Fibroblast of lung (primary cell): ENCODE results near the gene C20orf204. TPM values are rescaled to one million over a fixed set of nuclear protein-coding genes. Genes with fewer than 3 reads are reported as not detected.
A peak's percentile ranks its signal among the peaks of the same experiment; 100 is the strongest.

ENCODE experiments used
- DNase-seq, 2 donors: peaks; one replicate each; pipeline versions ENCODE4 v3.0.0 to v3.0.0-alpha.2; 2010; ENCODE audit warnings: low read depth in 2 of 2
- H2AFZ ChIP-seq: 2 replicates; pipeline ENCODE4 v1.5.1; 2012; ENCODE audit warnings: low read length, control low read depth, inconsistent platforms
- H3K27ac ChIP-seq: 2 replicates; pipeline ENCODE4 v1.5.1; 2011; ENCODE audit warnings: low read length, control low read depth; ENCODE audit not compliant: insufficient read depth
- H3K27me3 ChIP-seq: 2 replicates; pipeline ENCODE4 v1.5.1; 2011; ENCODE audit warnings: mild to moderate bottlenecking, low read length; ENCODE audit not compliant: control insufficient read depth, insufficient read depth
- H3K36me3 ChIP-seq: 2 replicates; pipeline ENCODE4 v1.5.1; 2011; ENCODE audit warnings: low read length; ENCODE audit not compliant: control insufficient read depth, insufficient read depth
- H3K4me1 ChIP-seq: 2 replicates; pipeline ENCODE4 v1.5.1; 2011; ENCODE audit warnings: low read length; ENCODE audit not compliant: control insufficient read depth, insufficient read depth; ENCODE audit errors: extremely low read depth
- H3K4me2 ChIP-seq: 2 replicates; pipeline ENCODE4 v1.5.1; 2011; ENCODE audit warnings: low read length, control low read depth; ENCODE audit not compliant: insufficient read depth; ENCODE audit errors: extremely low read depth
- H3K4me3 ChIP-seq, 4 experiments: fragments of 200-600 bp in 1 of 4; sonication (generic) in 1 of 4; replicated peaks in 1 of 4; 2 replicates each; pipeline ENCODE4 v1.5.1; 2011 to 2016; ENCODE audit warnings: low read length in 4 of 4, low read depth in 3 of 4, mild to moderate bottlenecking in 3 of 4, control low read depth in 2 of 4, inconsistent platforms in 1 of 4, mixed read lengths in 1 of 4; ENCODE audit not compliant: insufficient read depth in 1 of 4; ENCODE audit errors: control extremely low read depth in 1 of 4
- H3K79me2 ChIP-seq: 2 replicates; pipeline ENCODE4 v1.5.1; 2012; ENCODE audit warnings: mild to moderate bottlenecking, low read length, inconsistent platforms; ENCODE audit not compliant: control insufficient read depth, insufficient read depth
- H3K9ac ChIP-seq: 2 replicates; pipeline ENCODE4 v1.5.1; 2011; ENCODE audit warnings: mild to moderate bottlenecking, low read length, control low read depth; ENCODE audit not compliant: insufficient read depth
- H3K9me3 ChIP-seq: 2 replicates; pipeline ENCODE4 v1.5.1; 2012; ENCODE audit warnings: low read depth, low read length; ENCODE audit not compliant: control insufficient read depth, insufficient read depth
- H4K20me1 ChIP-seq: 2 replicates; pipeline ENCODE4 v1.5.1; 2011; ENCODE audit warnings: low read length; ENCODE audit not compliant: control insufficient read depth, insufficient read depth; ENCODE audit errors: extremely low read depth
- CTCF ChIP-seq, 2 donors: IDR thresholded peaks in 1 of 2; conservative IDR thresholded peaks in 1 of 2; 1 replicate in 1 of 2; 2 replicates in 1 of 2; pipeline ENCODE4 v1.5.1; 2011 to 2012; ENCODE audit warnings: low read length in 2 of 2, control low read depth in 1 of 2, inconsistent platforms in 1 of 2, low read depth in 1 of 2, mild to moderate bottlenecking in 1 of 2
- EZH2 ChIP-seq: IDR thresholded peaks from 2 replicates; pipeline ENCODE4 v1.5.1; 2012; ENCODE audit warnings: low read length, control low read depth, mild to moderate bottlenecking; ENCODE audit errors: missing control alignments
- polyA plus RNA-seq, 2 donors: library from polyadenylated mRNA; depleted of rRNA in 1 of 2; stranded (reverse) in 1 of 2; unstranded in 1 of 2; fragments of >200 nt; gene quantifications; 2 replicates each; pipeline ENCODE4 v1.2.1, GENCODE V29; 2011 to 2012; ENCODE audit warnings: missing spikeins in 1 of 2
- total RNA-seq: library from RNA; depleted of rRNA; stranded (reverse); fragments of >200 nt; gene quantifications from 2 replicates; pipeline ENCODE4 v1.2.1, GENCODE V29; 2014

C20orf204 gene
- total and polyA plus RNA-seq, 2 donors (not counting 1 experiment from before 2014, with no cell fraction given), result 0.02 to 0.66 TPM

GRCh38 chr20:64047046-64047389 lies 11.0 kb downstream of the C20orf204 start:
- no peaks in the 10 kb centered on the region for H3K4me1 ChIP-seq
- no peak overlapping the region for H3K27ac ChIP-seq

GRCh38 chr20:64047968-64048401 lies 12.0 kb downstream of the C20orf204 start:
- Histone ChIP-seq H3K9ac (no peak overlapping the region), H4K20me1 (no peaks in the 10 kb centered on the region), H2AFZ (no peak overlapping the region), H3K27me3 (peaks cover 11% of the 10 kb centered on the region), H3K4me3 (no peak overlapping the region), H3K27ac (no peak overlapping the region), H3K36me3 (no peaks in the 10 kb centered on the region), H3K4me1 (no peaks in the 10 kb centered on the region), H3K4me2 (no peak overlapping the region), H3K79me2 (no peaks in the 10 kb centered on the region), H3K9me3 (no peaks in the 10 kb centered on the region)
- no peak for DNase-seq
- TF ChIP-seq CTCF (conservative IDR thresholded peaks at IDR 0.05 in 1 of 2, IDR thresholded peaks at IDR 0.05 in 1 of 2; ENCODE audit: low read depth in 1 of 2, low read length in 2 of 2) (no peak), EZH2 (no peak)

More at GRCh38 chr20:64047046-64047389, 11.0 kb downstream of the C20orf204 start:
- no peak for TF ChIP-seq EZH2
- no peak for TF ChIP-seq CTCF (conservative IDR thresholded peaks at IDR 0.05 in 1 of 2, IDR thresholded peaks at IDR 0.05 in 1 of 2; ENCODE audit: low read depth in 1 of 2, low read length in 2 of 2)
- Histone ChIP-seq H3K36me3 (no peaks in the 10 kb centered on the region), H3K4me3 (no peak overlapping the region), H2AFZ (no peak overlapping the region), H4K20me1 (no peaks in the 10 kb centered on the region), H3K4me2 (no peak overlapping the region), H3K79me2 (no peaks in the 10 kb centered on the region), H3K27me3 (peaks cover 15% of the 10 kb centered on the region), H3K9me3 (no peaks in the 10 kb centered on the region), H3K9ac (no peak overlapping the region)
- DNase-seq, result no peak

GRCh38 chr20:64048402-64049044 lies 12.5 kb downstream of the C20orf204 start:
- Histone ChIP-seq H3K4me1 (no peaks in the 10 kb centered on the region), H3K27me3 (peaks cover 11% of the 10 kb centered on the region), H3K9ac (no peak overlapping the region), H3K4me3 (no peak overlapping the region), H3K79me2 (no peaks in the 10 kb centered on the region), H3K36me3 (no peaks in the 10 kb centered on the region), H3K27ac (no peak overlapping the region), H2AFZ (no peak overlapping the region), H4K20me1 (no peaks in the 10 kb centered on the region), H3K9me3 (no peaks in the 10 kb centered on the region), H3K4me2 (no peak overlapping the region)
- no peak for DNase-seq
- TF ChIP-seq CTCF (conservative IDR thresholded peaks at IDR 0.05 in 1 of 2, IDR thresholded peaks at IDR 0.05 in 1 of 2; ENCODE audit: low read depth in 1 of 2, low read length in 2 of 2), result no peak
- TF ChIP-seq EZH2, result peak; percentile 91
